ENCODE data around the gene SLC6A1.

Gene SLC6A1

GRCh38 chr3:10995871-10996270, 3.3 kb downstream of the SLC6A1 start:
- no peak for DNase-seq

GRCh38 chr3:10996345-10997013, 3.9 kb downstream of the SLC6A1 start:
- no peak for DNase-seq

- DNase-seq, result no peak
Measured at GRCh38 chr3:10997196-10997595, 4.6 kb downstream of the SLC6A1 start.

GRCh38 chr3:10998542-10998941, 6.0 kb downstream of the SLC6A1 start:
- DNase-seq, result no peak

GRCh38 chr3:10999221-11000107, 6.9 kb downstream of the SLC6A1 start:
- no peak for DNase-seq

GRCh38 chr3:11000528-11000927, 8.0 kb downstream of the SLC6A1 start:
- DNase-seq, result no peak

GRCh38 chr3:11001020-11001657, 8.6 kb downstream of the SLC6A1 start:
- DNase-seq, result no peak

GRCh38 chr3:11001658-11002021, 9.1 kb downstream of the SLC6A1 start:
- no peak for DNase-seq

GRCh38 chr3:11002371-11002807, 9.8 kb downstream of the SLC6A1 start:
- no peak for DNase-seq

GRCh38 chr3:11004563-11004962, 12.0 kb downstream of the SLC6A1 start:
- no peak for DNase-seq

- no peak for DNase-seq
Measured at GRCh38 chr3:11005686-11006256, 13.2 kb downstream of the SLC6A1 start.

- DNase-seq, result no peak
Measured at GRCh38 chr3:11006986-11007933, 14.7 kb downstream of the SLC6A1 start.

GRCh38 chr3:11009898-11010297, 17.4 kb downstream of the SLC6A1 start:
- no peak for DNase-seq

GRCh38 chr3:11010426-11011165, 18.0 kb downstream of the SLC6A1 start:
- DNase-seq, result no peak

GRCh38 chr3:11014253-11014652, 21.7 kb downstream of the SLC6A1 start:
- no peak for DNase-seq

- no peak for DNase-seq
Measured at GRCh38 chr3:11014752-11015151, 22.2 kb downstream of the SLC6A1 start.

- no peak for DNase-seq
Measured at GRCh38 chr3:11015369-11015768, 22.8 kb downstream of the SLC6A1 start.

- DNase-seq, result no peak
Measured at GRCh38 chr3:11016727-11017126, 24.2 kb downstream of the SLC6A1 start.

GRCh38 chr3:11019116-11019819, 26.7 kb downstream of the SLC6A1 start:
- DNase-seq, result no peak

GRCh38 chr3:11020764-11021163, 28.2 kb downstream of the SLC6A1 start:
- no peak for DNase-seq

GRCh38 chr3:11021611-11022011, 29.1 kb downstream of the SLC6A1 start:
- DNase-seq, result no peak

All from CD4-positive, alpha-beta T cell treated with Interleukin-6 for 4 hours (primary cell).